HG03469 (cell line): ENCODE measurements around the gene CCNB2.
"Not testable (repeated sequence)": the region's sequence is repeated elsewhere in the genome, so short reads cannot be mapped to it uniquely, and the experiment has no call there.

Source experiments
- ATAC-seq: cut with Tn5 transposase; IDR thresholded peaks from one replicate; pipeline ENCODE4 v1.9.1; 2021; ENCODE audit warnings: mild to moderate bottlenecking, moderate library complexity, moderate number of reproducible peaks; ENCODE audit not compliant: unreplicated experiment

CCNB2 gene

DNA sequence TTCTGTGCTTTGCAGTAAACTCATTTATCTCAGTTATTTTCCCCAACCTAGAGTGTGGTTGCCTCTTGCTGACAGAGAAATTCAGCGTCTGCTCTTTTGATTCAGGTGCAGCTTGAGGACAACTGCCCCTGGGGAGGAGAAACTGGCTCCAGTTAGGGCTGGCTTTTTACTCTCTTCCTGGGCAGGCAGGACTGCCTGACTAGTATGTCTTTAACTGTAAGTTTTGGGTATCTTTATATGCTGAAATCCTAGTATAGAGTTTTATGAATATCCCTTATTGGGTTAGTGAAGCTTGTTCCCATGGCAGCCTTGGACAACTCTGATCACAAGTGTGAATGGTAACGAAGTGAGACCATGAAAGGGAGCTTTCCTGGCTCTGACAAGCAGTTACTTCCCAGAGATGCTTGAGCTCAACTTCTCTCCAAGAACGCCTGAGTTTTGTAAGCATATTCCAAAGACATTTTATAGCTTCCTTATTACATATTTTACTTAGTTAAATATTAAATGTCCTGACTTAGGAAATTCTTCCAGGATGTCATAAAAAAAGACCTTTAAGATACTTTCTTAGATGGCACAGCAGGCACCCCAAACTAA is 27.1 kb downstream of the CCNB2 start:
- ATAC-seq, result no peak

DNA sequence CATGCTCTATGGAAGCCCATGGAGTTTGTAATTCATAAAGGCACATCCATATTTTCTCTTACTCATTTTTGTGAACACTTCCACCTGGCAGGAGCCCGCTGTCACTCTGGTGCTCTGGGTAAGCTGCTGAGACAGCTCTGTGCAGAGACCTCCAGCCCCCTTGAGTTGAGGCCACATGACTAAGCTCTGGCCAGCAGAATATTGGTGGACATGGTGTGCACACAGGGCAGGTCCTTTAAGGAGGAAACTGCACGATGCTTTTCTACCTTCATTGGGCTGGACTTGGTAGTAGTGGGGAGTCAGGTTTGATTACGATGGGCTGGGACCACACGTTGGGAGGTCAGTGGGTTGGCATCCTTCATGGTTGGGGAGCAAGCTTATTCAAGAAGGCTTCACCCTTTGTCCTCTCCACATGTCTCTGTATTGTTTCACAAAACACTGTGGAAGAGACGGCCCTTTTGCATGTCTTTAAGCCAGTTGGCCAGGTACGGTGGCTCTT is 29.0 kb downstream of the CCNB2 start:
- no peak for ATAC-seq

DNA sequence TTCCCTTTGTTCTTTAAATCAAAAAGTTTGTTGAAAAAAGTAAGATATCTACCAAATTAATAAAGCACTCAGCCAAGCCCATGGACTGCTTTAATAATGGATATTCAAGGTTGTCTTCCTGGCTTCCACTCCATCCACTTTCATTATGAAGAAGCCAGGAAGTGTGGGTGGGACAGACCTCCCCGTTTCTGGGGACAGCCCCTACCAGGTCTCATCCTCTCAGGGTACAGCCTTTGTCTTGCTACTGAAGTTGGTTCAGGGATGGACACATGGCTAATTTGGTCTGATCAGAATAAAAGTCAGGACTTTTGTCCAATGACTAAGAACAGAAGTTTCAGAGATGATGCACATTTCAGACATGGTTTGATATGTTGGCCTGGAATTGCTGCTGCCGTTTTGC is 32.6 kb downstream of the CCNB2 start:
- no peak for ATAC-seq

DNA sequence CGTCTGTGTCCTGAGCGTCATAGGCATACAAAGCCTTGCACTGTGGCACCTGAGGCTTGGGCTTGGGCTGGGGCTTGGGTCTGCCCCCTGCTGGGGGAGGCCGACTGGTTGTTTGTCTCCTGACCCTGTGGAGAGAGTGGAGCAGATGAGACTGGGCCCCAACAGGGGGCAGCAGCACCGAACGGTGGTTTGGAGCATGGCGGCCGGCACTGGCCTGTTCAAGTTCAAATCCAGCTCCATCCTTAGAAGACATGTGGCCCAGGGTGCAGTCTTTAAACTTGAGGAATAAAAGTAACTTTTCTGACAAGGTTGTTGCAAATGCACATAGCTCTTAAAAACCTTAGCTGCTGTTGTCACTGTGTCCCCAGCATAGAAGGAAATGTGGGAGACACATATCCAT is 33.3 kb downstream of the CCNB2 start:
- ATAC-seq, result no peak

DNA sequence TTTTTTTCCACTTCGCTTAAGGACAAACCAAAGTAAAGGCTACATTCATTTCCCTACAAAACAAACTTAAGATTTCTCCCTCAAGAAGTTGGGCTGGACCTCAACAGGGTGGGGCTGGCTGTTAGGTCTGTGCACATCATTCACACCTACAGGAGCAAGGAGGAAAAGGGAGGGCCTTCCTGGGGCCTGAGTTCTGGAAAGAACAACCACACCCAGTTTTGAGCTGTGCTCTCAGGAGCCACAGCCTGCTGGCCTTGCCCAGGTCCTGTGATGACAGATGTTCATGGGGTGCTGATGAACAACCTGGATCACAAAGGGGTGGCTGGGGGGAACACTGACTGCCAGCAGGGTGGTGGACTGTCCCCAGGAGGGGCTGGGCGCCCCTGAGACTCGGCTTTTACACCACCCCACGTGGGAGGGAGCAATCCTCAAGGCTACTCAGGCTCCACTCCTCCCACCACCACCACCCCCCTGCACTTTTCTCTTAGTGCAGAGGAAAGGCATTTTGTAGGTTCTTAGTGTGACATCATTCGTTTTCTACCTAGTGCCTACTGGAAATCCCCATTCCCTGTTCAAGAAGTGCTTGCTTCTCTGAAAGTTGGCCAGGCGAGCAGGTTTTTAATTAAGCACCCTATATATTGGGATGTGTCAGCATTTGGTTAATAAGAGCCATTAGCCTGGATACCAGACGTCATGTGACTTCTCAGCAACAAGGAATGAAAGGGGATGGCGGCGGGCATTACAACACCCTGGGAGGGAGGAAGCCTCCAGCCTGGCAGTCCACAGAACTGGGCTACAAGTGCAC is 35.7 kb downstream of the CCNB2 start:
- no peak for ATAC-seq

DNA sequence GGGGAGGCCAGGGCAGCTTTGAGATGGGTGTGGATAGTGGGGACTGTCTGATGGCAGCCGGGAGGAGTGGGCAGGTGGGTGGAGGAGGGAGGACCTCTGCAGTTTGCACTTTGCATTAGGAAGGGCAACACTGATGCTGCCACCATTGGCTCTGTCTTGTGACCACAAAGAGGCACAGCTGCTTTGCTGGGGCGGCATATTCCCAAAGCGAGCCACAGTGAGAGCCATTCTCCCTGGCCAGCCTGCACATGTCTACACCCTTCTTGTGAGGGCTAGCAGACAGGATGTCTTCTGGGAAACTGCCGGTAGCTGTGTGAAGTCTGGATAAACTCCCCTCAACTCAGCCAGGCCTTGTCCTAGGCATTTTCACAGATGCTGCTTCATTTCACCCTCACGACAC is 38.3 kb downstream of the CCNB2 start:
- ATAC-seq, result no peak

DNA sequence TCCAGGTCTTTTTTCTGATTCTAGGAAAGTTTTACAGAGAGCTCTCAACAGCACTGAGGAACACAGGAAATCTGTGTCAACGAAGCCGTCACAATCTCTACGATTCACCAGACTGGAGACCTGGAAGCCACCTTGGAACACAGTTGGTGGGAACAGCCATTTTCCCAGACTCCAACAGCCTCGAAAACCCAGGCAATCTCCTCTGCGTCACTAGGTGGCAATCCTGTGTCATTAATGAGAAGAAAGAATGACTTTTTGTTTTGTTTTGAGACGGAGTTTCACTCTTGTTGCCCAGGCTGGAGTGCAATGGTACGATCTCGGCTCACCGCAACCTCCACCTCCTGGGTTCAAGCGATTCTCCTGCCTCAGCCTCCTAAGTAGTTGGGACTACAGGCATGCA is 39.6 kb downstream of the CCNB2 start:
- not testable (repeated sequence) for ATAC-seq

DNA sequence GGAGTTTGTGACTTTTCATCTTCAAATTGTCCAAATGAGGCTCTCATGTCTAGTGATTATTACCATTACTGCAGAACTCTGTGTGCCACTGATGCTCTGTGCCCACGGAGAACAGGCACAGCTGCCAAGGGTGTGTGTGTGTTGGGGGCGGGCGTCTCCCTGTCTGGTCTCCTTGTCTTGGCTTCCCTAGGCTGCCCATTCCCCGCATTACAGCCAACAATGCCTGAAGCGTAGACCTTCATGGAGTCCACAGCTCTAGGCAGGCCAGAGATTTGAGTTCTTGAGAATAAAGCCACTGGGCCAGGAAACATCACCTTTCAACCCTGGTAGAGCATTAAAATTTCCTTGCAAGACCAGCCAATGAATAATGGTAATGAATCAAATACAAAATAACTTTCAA is 42.7 kb downstream of the CCNB2 start:
- no peak for ATAC-seq

DNA sequence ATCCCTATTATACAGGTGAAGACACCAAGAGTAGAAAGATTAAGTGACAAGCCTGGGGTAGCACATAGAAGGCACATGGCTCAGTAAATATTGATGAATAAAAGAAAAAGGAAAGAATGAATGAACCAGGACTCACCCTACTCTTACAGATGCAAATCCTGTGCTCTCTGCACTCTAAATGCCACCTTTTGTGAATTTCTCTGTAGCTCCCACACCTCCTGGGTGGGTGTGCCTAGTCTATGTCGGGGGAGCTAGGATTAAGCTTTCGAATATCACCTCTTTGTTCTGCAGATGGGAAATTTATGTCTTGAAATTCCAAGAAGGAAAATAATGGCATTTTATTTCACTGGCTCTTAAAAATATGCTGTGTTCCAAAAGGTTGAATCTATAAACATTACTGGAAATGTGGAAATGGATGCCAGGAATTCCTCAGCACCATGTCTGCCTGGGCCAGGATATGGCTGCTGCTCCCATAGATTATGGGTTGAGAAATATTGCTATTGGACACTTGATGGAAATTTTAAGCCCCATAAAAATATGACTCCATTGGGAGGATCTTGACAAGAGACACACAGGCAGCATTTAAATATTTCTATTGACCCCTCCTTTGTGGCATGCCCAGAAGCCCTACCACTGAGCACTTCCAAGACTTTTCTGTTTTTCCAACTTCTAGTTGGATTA is 43.3 kb downstream of the CCNB2 start:
- ATAC-seq, result no peak

DNA sequence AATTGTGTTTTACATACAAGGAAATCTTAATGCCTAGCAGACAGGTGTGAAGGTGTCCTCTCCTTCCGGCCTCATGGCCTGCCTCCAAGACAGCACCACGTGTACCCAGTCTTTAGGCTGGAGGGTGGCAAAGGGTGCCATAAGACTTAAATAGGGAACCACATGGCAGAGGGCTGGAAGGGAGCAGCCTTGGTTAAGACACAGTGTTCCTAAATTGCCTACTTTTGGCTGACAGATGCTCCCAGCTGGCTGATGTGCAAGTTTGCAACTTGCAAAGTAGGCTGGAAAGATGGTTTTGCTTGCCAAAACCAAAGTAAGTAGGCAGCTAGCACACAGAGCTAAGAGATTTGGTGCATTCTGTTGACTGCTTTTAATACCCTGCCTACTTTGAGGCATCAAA is 45.2 kb downstream of the CCNB2 start:
- no peak for ATAC-seq

DNA sequence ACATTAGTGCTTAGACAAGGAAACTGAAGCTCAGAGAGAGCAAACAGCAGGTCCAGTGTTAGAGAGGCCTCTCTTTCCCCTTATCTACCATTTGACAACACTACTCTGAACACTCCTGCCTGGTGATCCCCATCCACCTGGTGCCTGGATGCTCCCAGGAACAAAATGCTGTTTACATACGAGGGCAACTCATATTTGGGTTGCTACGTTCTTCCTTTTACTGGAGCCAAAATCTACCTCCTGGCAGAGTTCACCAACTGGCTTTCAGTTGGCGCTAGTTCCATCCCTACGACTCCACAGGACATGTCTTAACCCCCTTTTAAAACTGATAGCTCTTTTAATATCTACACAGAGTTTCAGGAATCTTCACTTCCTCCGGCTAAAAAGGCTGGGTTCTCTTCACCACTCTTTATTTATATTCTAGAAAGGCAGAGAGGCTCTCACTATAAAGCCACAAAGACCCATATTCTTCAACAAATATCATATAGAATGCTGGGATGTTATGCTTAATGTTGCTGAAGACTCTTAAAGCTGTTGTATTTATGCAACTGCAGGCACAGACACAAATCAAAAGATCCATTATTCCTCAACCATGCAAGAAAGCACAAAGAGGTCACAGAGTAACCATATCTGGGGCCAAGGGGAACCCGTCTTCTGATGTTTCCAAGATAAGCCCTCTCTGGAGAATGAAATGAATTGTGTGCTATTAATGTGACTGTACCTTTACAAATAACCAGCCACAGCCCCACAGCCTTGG is 47.9 kb downstream of the CCNB2 start:
- ATAC-seq, result no peak

DNA sequence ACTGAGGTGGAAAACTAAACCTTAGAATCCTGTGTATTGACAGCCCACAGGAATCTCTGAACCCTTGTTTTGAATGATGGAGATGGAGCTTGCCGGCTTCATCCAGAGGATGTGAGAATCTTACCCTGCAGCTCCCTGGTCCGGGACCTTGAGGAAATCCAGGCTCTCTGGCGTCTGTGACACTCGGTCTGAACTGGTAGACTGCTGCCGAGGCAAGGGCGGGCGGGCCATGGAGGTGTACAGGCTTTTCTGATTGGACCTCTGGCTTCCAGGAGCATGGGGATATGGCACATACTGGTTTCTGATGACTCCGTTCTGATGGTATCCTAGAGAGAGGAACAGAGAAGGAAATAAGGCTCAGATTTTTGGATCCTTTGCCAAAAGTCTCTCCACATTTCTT is 48.5 kb downstream of the CCNB2 start:
- no peak for ATAC-seq

DNA sequence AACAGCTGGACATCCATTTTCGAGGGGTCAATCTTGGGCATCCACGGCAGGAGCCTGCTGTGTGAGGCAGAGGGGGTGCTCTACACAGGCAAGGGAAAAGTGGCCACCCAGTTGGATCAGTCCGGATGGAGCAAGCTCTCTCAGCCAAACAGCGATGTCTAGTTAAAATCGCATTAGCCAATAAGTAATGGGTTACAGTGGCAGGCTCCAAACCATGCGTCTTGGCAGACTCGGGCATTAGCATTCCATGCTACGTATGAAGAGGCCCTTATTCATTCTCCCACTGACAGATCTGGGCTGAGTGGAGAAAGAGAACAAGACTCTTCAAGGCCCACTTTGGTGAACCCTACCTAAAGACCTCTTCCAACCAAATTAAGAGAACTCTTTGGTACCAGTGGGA is 49.3 kb downstream of the CCNB2 start:
- no peak for ATAC-seq

DNA sequence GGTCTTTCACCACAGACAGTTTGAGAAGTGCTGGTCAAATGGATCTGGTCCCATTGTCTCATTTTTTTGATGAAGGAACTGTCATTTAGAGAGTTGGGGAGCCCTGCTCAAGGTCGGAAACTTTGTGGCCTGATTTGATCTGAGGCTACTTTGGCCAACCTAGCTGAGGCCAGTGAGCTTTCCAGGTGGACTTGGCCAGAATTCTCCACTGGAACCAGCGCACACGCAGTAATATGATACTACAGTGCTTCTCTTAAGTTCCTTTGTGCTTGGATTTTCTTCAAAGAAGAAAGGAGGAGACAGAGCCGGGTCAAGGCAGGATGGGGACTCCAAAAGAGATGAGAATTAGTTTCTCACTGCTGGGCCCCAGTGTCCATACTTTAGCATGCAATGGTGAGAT is 50.5 kb downstream of the CCNB2 start:
- no peak for ATAC-seq

DNA sequence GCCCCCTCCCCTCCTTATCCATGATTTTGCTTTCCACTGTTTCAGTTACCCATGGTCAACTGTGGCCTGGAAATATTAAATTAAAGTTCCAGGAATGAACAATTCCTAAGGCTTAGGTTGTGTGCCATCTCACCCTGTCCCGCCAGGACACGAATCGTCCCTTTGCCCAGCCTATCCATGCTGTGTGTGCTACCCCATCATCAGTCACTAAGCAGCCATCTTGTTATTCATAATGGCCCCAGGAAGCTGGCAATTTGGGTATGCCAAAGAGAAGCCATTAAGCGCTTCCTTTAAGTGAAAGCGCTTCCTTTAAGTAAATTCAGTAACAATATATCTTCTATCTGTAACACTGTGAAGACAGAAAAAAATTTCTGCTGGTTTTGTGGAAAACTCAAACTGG is 52.5 kb downstream of the CCNB2 start:
- ATAC-seq, result no peak

DNA sequence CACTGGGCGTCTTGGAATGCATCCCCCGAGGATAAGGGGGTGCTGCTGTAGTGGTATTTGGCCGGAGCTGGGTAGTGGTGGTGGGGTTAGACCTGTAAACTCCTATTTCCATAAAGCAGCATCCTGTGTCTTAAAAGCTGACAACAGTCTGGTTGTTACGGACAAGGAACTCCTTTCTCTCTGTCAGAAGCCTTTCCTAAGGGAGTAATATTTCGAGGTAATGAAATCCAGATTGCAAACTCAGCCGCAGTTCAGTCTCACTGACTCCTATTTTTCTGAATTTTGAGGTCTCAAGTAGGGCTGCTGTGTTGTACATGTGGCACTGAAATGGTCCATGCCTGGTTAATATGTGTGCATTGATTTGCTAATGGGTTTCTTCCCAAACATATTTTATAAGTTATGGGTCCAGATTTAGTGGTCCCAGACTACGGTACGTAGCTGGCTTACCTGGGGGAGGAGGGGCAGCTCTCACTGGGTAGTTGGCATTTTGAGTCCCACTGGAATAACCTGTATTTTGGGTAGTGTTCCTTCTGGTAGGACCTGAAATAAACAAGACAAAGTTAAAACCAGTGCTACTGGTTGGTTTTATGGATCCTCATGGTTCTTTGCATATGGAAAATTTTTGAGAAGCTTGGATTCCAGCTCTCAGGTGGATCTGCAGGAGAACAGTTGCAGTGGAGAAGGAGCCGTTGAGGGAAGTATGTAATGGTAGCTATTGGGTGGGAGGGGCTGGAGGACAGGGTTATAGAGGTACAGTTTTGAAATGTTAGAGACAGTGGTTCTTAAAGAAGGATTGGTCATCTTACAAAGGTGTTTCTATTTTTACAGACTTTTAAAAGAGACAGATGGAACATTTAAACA is 53.1 kb downstream of the CCNB2 start:
- ATAC-seq, result no peak

DNA sequence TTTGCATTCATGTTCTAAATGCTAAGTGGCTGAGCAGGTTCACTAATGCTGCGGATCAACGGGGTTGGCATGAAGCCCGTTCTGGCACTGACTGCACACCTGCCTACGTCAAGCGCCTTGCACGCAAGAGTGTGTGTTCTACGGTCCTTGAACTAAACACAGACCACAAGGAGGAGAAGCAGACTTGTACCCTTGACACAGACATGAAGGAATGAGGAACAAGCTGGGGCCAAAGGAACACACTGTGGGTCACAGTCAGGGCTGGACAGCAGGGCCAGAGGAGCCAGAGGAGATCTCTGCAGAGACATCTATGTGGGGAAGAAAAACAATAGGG is 53.7 kb downstream of the CCNB2 start:
- ATAC-seq, result no peak

DNA sequence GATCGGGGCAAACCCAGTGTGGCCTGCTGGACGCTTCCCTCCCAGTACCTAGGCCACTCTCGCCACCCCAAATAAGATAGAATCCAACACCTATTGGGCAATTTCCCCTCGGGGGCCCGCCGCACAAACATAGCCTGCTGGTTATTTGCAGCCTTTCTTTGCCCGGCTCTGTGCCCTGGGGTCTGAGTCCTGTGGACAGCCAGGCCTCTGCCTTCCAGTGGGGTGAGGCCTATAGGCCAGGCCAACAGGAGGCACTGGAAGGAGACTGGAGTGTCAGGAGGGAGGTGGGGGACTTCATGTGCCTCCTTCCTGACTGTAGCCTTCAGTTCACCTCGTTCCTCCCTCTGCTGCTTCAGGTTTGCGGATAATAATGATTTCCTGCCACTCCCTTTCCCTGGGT is 54.3 kb downstream of the CCNB2 start:
- ATAC-seq, result no peak

DNA sequence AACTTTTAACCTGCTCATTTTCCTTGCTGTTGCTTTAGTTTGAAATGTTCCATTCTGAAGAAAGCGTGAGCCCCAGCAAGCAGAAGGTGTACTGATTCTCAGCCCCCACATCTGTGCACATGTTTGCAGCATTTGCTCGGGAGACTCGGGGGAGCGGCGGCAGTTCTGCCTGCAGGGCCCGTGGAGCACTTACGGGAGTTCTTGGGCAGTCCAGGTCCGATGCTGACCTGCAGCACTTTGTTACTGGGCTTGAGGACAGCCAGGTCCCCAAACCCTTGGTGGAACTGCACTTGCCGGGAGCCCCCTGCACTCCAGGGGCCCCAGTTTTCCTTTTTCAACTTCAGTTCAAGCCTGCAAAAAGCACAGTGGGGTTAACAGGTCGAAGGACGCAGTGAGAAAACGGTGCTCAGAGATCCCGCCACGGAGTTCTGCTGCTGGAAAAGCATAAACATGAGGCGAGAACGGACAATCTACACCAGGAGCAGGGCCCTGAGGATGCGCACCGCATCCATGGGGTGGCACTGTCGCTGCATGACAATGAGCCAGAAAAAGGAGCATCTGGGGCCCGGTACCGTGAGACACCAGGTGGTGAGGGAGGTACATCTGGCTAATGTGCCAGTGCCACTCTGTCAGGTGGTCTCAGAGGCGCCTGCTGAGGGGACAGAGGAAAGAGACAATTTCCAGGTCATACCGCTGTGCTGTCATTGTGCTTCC is 56.1 kb downstream of the CCNB2 start:
- ATAC-seq, result no peak

DNA sequence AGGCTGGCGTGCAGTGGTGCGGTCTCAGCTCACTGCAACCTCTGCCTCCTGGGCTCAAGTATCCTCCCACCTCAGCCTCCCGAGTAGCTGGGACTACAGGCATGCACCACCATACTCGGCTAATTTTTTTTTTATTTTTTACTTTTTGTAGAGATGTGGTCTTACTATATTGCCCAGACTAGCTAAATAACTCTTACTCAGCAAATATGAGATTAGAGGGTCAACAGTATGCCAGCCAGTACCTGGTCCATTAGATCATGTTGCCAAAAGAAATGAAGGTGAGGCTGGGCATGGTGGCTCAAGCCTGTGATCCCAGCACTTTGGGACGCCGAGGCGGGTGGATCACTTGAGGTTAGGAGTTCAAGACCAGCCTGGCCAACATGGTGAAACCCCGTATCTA is 57.1 kb downstream of the CCNB2 start:
- not testable (repeated sequence) for ATAC-seq
